ENCODE data around the gene RBM5.

DNA sequence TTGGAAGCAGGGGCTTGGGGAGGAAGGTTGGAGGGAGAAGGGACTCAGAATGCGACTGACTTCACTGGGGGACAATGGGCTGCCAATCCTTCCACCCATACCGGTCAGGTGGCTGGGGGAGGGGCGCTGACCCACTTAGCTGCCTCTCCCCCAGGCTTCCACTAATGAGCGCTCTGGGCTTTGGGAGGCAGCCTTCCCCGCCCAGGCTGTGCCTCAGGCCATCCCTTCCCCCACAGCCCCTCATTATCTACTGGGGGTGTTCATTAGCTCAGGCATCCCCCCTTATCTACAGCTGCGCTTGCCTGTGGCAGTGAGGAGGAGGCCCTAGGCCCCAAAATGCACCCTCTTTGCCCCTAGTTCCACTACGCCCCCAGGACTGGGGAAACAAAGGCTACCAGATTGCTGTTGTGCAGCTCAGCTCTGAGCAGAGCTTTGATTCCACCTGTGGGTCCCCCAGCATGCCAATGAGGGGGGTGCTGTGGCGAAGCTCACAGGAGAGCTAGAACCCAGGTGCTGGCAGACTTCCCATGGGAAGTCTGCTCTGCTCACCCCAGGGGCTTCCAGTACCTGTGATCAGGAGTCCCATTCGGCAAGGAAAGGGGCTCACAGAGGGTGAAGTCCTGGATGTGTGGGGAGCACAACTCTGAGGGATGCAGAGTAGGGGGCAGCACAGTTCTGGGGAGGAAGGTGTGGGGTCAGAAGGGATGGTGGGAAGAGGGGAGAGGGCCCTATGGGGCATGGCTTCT is 37.0 kb downstream of the RBM5 start:
- TF ChIP-seq, protein P1, sequence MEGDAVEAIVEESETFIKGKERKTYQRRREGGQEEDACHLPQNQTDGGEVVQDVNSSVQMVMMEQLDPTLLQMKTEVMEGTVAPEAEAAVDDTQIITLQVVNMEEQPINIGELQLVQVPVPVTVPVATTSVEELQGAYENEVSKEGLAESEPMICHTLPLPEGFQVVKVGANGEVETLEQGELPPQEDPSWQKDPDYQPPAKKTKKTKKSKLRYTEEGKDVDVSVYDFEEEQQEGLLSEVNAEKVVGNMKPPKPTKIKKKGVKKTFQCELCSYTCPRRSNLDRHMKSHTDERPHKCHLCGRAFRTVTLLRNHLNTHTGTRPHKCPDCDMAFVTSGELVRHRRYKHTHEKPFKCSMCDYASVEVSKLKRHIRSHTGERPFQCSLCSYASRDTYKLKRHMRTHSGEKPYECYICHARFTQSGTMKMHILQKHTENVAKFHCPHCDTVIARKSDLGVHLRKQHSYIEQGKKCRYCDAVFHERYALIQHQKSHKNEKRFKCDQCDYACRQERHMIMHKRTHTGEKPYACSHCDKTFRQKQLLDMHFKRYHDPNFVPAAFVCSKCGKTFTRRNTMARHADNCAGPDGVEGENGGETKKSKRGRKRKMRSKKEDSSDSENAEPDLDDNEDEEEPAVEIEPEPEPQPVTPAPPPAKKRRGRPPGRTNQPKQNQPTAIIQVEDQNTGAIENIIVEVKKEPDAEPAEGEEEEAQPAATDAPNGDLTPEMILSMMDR (tag by site-specific recombination; IDR thresholded peaks at IDR 0.05) = no peak
- no peak for TF ChIP-seq ZNF175 (tag by site-specific recombination; IDR thresholded peaks at IDR 0.05)
- TF ChIP-seq ZXDB (tag by site-specific recombination; IDR thresholded peaks at IDR 0.05) = no peak
- no peak for TF ChIP-seq OVOL3 (tag by site-specific recombination; IDR thresholded peaks at IDR 0.05)
- no peak for TF ChIP-seq ZNF510 (tag by site-specific recombination; IDR thresholded peaks at IDR 0.05; ENCODE audit: insufficient replicate concordance)
- TF ChIP-seq ZNF274 (IDR thresholded peaks at IDR 0.05; ENCODE audit: low read length) = no peak
- no peak for TF ChIP-seq ZNF274 (tag by site-specific recombination; IDR thresholded peaks at IDR 0.05; ENCODE audit: borderline replicate concordance)
- no peak for TF ChIP-seq KLF8 (tag by site-specific recombination; IDR thresholded peaks at IDR 0.05)
- no peak for TF ChIP-seq TRIM28 (IDR thresholded peaks at IDR 0.05; ENCODE audit: borderline replicate concordance, low read length)
- TF ChIP-seq ZNF416 (tag by site-specific recombination; IDR thresholded peaks at IDR 0.05) = no peak
- no peak for TF ChIP-seq ZNF23 (tag by site-specific recombination; IDR thresholded peaks at IDR 0.05; ENCODE audit: borderline replicate concordance)
- TF ChIP-seq ZNF394 (tag by site-specific recombination; IDR thresholded peaks at IDR 0.05; ENCODE audit: borderline replicate concordance) = no peak
- no peak for TF ChIP-seq ZNF391 (tag by site-specific recombination; IDR thresholded peaks at IDR 0.05; ENCODE audit: borderline replicate concordance, low read depth)

Data from HEK293 (cell line).